Neuron (in vitro differentiated cells): ENCODE data around the gene ZC4H2.
"Not testable (repeated sequence)": the region's sequence is repeated elsewhere in the genome, so short reads cannot be mapped to it uniquely, and the experiment has no call there.

Experiments
- H2AFZ ChIP-seq: one replicate; pipeline ENCODE4 v1.6.1; 2013; ENCODE audit warnings: low read depth, mild to moderate bottlenecking, inconsistent platforms, low read length, moderate library complexity
- H3K27me3 ChIP-seq: one replicate; pipeline ENCODE4 v1.6.1; 2013; ENCODE audit warnings: low read length; ENCODE audit not compliant: insufficient read depth
- H3K36me3 ChIP-seq: one replicate; pipeline ENCODE4 v1.6.1; 2013; ENCODE audit warnings: low read length; ENCODE audit not compliant: insufficient read depth
- H3K4me1 ChIP-seq: one replicate; pipeline ENCODE4 v1.6.1; 2013; ENCODE audit warnings: low read length; ENCODE audit not compliant: insufficient read depth
- H3K4me3 ChIP-seq: 2 replicates; pipeline ENCODE4 v1.5.1; 2013; ENCODE audit warnings: mild to moderate bottlenecking, low read length, moderate library complexity
- H3K9me3 ChIP-seq: one replicate; pipeline ENCODE4 v1.6.1; 2013; ENCODE audit warnings: low read length

Gene ZC4H2

GRCh38 chrX:64894454-64895038, 81.7 kb downstream of the ZC4H2 start:
- no peak overlapping the region for H2AFZ ChIP-seq
- H3K4me1 ChIP-seq, result no peaks in the 10 kb centered on the region
- H3K9me3 ChIP-seq, result no peaks in the 10 kb centered on the region
- no peaks in the 10 kb centered on the region for H3K27me3 ChIP-seq
- H3K4me3 ChIP-seq, result no peak overlapping the region
- no peaks in the 10 kb centered on the region for H3K36me3 ChIP-seq

DNA sequence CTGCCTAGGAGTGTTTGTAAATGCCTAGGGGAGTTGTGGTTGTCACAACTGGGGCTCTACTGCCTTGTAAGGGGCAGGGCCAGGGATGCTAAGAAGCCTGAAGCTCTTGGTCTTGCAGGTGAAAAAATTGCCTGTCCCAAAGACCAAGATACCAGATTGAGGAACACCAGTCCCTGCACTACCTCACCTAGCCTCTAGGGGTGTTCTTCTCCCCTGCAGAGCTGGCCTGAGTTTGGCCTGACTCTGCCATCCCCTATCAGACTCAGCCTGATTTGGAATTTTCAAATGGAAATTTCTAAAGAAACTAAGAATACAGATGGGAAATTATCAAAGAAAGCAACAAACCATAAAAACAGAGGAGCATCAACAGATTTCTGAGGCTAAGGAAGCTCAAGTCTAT, 90.4 kb downstream of the ZC4H2 start:
- Histone ChIP-seq H3K27me3 (no peaks in the 10 kb centered on the region), H3K36me3 (no peaks in the 10 kb centered on the region), H3K9me3 (no peaks in the 10 kb centered on the region), H3K4me1 (no peaks in the 10 kb centered on the region), H3K4me3 (no peak overlapping the region), H2AFZ (no peak overlapping the region)

DNA sequence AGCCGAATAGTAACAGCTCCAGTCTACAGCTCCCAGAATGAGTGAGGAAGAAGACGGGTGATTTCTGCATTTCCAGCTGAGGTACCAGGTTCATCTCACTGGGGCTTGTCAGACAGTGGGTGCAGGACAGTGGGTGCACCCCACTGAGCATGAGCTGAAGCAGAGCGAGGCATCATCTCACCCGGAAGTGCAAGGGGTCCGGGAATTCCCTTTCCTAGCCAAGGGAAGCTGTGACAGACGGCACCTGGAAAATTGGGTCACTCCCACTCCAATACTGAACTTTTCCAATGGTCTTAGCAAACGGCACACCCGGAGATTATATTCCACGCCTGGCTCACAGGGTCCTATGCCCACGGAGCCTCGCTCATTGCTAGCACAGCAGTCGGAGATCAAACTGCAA, 97.5 kb downstream of the ZC4H2 start:
- H3K4me1 ChIP-seq, H3K27me3 ChIP-seq, H3K36me3 ChIP-seq, H3K9me3 ChIP-seq, H2AFZ ChIP-seq, H3K4me3 ChIP-seq: not testable (repeated sequence)

GRCh38 chrX:64867217-64867616, 109.0 kb downstream of the ZC4H2 start:
- Histone ChIP-seq H2AFZ (no peak overlapping the region), H3K36me3 (no peaks in the 10 kb centered on the region), H3K4me1 (no peaks in the 10 kb centered on the region), H3K9me3 (no peaks in the 10 kb centered on the region), H3K4me3 (no peak overlapping the region), H3K27me3 (no peaks in the 10 kb centered on the region)
